Breast epithelium (tissue), 4 donors: Measurements from ENCODE around the gene HEPACAM2. TPM values are rescaled to one million over a fixed set of nuclear protein-coding genes. Genes with fewer than 3 reads are reported as not detected.

ENCODE experiments used
- DNase-seq, 2 donors: peaks; one replicate each; pipeline ENCODE4 v3.0.0-alpha.2; 2019; ENCODE audit warnings: low spot score in 2 of 2
- H3K27ac ChIP-seq, 2 donors: fragments of 200-600 bp; sonication (generic) in 1 of 2; one replicate each; pipeline ENCODE4 v1.5.1; 2016 to 2019; ENCODE audit warnings: mild to moderate bottlenecking in 1 of 2
- H3K27me3 ChIP-seq, 2 donors: fragments of 200-600 bp; sonication (generic) in 1 of 2; one replicate each; pipeline versions ENCODE4 v1.5.1 to v1.6.0; 2017 to 2019; ENCODE audit warnings: control low read depth in 1 of 2, mild to moderate bottlenecking in 1 of 2
- H3K36me3 ChIP-seq: fragments of 200-600 bp; one replicate; pipeline ENCODE4 v1.5.1; 2019
- H3K4me1 ChIP-seq, 2 donors: fragments of 200-600 bp; sonication (generic); one replicate each; pipeline ENCODE4 v1.5.1; 2016 to 2019; ENCODE audit warnings: control low read depth in 1 of 2
- H3K4me3 ChIP-seq, 3 donors: fragments of 200-600 bp; sonication (generic); 1 replicate in 2 of 3; 2 replicates in 1 of 3; pipeline ENCODE4 v1.5.1; 2016 to 2019; ENCODE audit warnings: mild to moderate bottlenecking in 3 of 3, moderate library complexity in 2 of 3
- H3K9me3 ChIP-seq, 2 donors: fragments of 200-600 bp; sonication (generic) in 1 of 2; one replicate each; pipeline ENCODE4 v1.5.1; 2016 to 2019; ENCODE audit warnings: control low read depth in 1 of 2
- POLR2A ChIP-seq: fragments of 450-650 bp; IDR thresholded peaks from one replicate; pipeline ENCODE4 v1.6.1; 2016; ENCODE audit warnings: antibody characterized with exemption, mild to moderate bottlenecking, moderate library complexity
- POLR2AphosphoS5 ChIP-seq, 3 donors: sonication (generic); formaldehyde crosslinking; IDR thresholded peaks; one replicate each; pipeline ENCODE4 v1.6.1; 2017; ENCODE audit warnings: antibody characterized with exemption in 3 of 3
- intact Hi-C: fragments of 100-400 bp; cut with DNase I; formaldehyde crosslinking; loops from one replicate; pipeline ENCODE4 v1.15.1; 2023; ENCODE audit warnings: low total_unique reads
- total RNA-seq, 3 donors: library from RNA; depleted of rRNA; stranded (reverse); fragments of >200 nt; gene quantifications; one replicate each; pipeline ENCODE4 v1.1.0, GENCODE V29; 2016
- TF ChIP-seq, protein P1 (sequence below), 3 donors: fragments of 450-650 bp; IDR thresholded peaks; one replicate each; pipeline ENCODE4 v1.5.1; 2016 to 2017; ENCODE audit warnings: antibody characterized with exemption in 3 of 3, mild to moderate bottlenecking in 3 of 3, moderate library complexity in 3 of 3

The HEPACAM2 gene
- total RNA-seq, 3 donors from 2014 or later = 0.33 to 4.4 TPM; not detected in 1

DNA sequence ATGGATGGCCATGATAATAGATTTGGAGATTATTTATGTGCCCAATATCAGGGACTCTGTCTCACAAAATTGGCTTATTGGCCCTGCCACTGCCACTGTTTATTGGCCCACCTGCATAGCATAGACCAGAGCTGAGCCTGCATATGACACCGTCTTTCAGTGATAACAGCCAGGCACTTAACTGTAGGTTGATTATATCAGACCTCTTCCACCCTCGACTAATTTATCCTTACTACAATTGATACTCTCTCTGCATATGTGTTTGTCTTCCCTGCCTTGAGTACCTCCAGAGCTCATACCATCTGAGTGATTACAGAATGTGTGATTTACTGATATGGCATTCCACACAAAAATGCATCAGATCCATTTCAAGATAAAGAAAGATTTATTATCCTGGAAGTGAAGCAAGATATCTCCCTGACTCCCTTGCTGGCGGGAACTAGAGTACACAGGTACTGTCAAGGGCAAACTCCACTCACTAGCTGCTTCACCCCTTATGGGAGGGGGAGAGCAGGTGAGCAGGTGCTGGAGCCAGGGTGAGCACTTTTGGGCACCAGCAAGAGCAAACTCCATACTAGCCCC is 65.0 kb downstream of the HEPACAM2 start:
- Histone ChIP-seq H3K27ac (no peak overlapping the region), H3K36me3 (no peaks in the 10 kb centered on the region), H3K4me3 (no peak overlapping the region), H3K4me1 (no peaks in the 10 kb centered on the region), H3K9me3 (no peaks in the 10 kb centered on the region), H3K27me3 (no peaks in the 10 kb centered on the region)
- no peak for DNase-seq
- no peak for TF ChIP-seq POLR2AphosphoS5 (IDR thresholded peaks at IDR 0.05)
- TF ChIP-seq POLR2A = no peak
- TF ChIP-seq, protein P1, sequence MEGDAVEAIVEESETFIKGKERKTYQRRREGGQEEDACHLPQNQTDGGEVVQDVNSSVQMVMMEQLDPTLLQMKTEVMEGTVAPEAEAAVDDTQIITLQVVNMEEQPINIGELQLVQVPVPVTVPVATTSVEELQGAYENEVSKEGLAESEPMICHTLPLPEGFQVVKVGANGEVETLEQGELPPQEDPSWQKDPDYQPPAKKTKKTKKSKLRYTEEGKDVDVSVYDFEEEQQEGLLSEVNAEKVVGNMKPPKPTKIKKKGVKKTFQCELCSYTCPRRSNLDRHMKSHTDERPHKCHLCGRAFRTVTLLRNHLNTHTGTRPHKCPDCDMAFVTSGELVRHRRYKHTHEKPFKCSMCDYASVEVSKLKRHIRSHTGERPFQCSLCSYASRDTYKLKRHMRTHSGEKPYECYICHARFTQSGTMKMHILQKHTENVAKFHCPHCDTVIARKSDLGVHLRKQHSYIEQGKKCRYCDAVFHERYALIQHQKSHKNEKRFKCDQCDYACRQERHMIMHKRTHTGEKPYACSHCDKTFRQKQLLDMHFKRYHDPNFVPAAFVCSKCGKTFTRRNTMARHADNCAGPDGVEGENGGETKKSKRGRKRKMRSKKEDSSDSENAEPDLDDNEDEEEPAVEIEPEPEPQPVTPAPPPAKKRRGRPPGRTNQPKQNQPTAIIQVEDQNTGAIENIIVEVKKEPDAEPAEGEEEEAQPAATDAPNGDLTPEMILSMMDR (IDR thresholded peaks at IDR 0.05) = no peak
- intact Hi-C loops = no loop called here

DNA sequence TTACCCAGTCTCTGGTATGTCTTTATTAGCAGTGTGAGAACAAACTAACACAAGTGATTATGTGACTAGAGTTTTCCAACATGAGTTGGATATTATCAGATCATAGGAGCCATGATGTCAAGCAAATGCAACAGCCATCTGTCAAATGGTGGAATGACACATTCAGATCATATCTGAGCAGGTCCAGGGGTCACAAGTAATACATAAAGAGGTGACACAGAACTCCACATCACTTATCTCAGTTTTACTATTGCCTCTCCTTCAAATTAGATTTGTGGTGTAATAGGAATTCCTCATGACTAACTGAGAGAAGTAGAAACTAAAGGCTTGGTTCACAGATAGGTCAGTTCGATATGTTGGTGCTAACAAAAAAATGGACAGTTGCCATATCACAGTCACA is 65.9 kb downstream of the HEPACAM2 start:
- TF ChIP-seq POLR2A (no peak), POLR2AphosphoS5 (IDR thresholded peaks at IDR 0.05) (no peak)
- TF ChIP-seq, protein P1 (IDR thresholded peaks at IDR 0.05) = no peak
- Histone ChIP-seq H3K36me3 (no peaks in the 10 kb centered on the region), H3K27ac (no peak overlapping the region), H3K9me3 (no peaks in the 10 kb centered on the region), H3K27me3 (no peaks in the 10 kb centered on the region), H3K4me1 (no peaks in the 10 kb centered on the region), H3K4me3 (no peak overlapping the region)
- DNase-seq = no peak
- intact Hi-C loops = no loop called here

DNA sequence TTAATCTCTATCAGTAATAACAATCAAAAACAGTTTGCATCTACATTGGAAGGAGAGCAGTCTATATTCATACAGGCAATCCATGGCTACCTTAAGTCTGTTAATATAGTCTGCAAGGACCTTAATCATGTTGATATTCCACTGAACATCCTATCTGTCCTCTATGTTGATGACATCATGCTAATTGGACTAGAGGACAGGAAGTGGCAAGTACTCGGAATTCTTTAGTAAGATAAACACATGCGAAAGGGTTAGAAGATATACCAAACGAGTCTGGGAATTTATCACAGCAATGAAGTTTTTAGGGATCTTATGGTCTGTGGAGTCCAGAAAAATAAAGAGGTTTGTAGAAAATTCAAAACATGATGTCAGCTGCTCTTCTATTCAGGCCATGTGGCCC is 66.8 kb downstream of the HEPACAM2 start:
- Histone ChIP-seq H3K27me3 (no peaks in the 10 kb centered on the region), H3K36me3 (no peaks in the 10 kb centered on the region), H3K27ac (no peak overlapping the region), H3K4me3 (no peak overlapping the region), H3K4me1 (no peaks in the 10 kb centered on the region), H3K9me3 (no peaks in the 10 kb centered on the region)
- intact Hi-C loops = no loop called here
- TF ChIP-seq POLR2A (no peak), POLR2AphosphoS5 (IDR thresholded peaks at IDR 0.05) (no peak)
- TF ChIP-seq, protein P1 (IDR thresholded peaks at IDR 0.05) = no peak
- no peak for DNase-seq

DNA sequence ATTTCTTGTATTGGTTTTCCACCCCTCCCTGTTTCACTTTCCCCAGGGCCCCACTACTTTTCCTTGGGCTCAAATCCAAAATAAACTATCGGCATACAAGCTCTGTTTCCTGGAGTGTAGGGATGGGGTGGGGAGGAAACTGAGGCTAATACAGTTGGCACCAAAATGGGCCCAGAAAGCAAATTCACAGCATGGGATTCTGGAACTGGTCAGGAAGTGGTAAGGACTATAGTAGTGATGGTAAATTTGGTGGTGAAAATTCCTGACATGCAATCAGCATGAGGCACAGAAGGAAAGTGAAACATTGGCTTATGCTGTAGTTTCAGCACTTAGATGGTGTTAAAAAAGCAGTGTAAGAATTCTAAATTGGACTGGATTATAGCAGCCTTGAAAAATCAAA is 69.4 kb downstream of the HEPACAM2 start:
- intact Hi-C loops = no loop called here
- Histone ChIP-seq H3K4me1 (no peaks in the 10 kb centered on the region), H3K9me3 (no peaks in the 10 kb centered on the region), H3K36me3 (no peaks in the 10 kb centered on the region), H3K27me3 (no peaks in the 10 kb centered on the region), H3K27ac (no peak overlapping the region), H3K4me3 (no peak overlapping the region)
- TF ChIP-seq POLR2A = no peak
- TF ChIP-seq, protein P1 (IDR thresholded peaks at IDR 0.05) = no peak
- no peak for TF ChIP-seq POLR2AphosphoS5 (IDR thresholded peaks at IDR 0.05)
- no peak for DNase-seq

DNA sequence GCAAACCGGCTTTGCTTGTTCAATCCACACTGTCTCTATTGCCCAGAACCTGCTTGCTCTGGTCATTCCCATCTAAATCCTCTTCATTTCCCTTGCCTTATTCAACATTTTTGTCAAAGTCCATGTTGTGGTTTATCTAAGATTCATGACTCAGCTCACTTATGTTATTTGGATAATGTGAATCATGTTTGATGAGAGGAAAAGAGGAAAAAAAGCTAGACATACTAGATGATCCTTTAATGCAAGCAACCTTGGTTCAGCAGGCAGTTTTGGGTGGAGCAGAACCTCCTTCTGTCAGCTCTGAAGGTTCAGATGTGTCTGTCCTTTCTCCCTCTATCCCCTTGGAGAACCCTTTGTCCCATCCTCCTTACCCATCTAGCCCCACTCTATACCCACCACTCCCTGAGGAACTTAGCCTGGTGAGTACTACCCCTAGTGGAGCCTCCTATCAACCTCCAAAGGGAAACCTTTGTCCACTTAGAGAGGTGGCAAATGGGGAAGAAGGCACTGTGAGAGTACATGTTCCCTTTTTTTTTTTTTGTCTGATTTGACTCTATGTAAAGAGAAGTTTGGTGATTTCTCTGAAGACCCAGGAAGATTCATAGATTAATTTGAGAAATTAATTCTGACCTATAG is 76.0 kb downstream of the HEPACAM2 start:
- Histone ChIP-seq H3K4me3 (no peak overlapping the region), H3K9me3 (no peaks in the 10 kb centered on the region), H3K27ac (no peak overlapping the region), H3K4me1 (no peaks in the 10 kb centered on the region), H3K27me3 (no peaks in the 10 kb centered on the region), H3K36me3 (no peaks in the 10 kb centered on the region)
- no peak for DNase-seq
- TF ChIP-seq, protein P1 (IDR thresholded peaks at IDR 0.05) = no peak
- TF ChIP-seq POLR2AphosphoS5 (IDR thresholded peaks at IDR 0.05) = no peak
- no peak for TF ChIP-seq POLR2A
- intact Hi-C loops = no loop called here
